Brain microvascular endothelial cell (primary cell): Measurements from ENCODE around the gene LMNA.

Experiments used
- DNase-seq: peaks from one replicate; pipeline ENCODE4 v3.0.0-alpha.2; 2020
- H3K27ac ChIP-seq: fragments of 250-450 bp; sonication (Bioruptor Pico); 2 replicates; pipeline ENCODE4 v1.5.1; 2020; ENCODE audit warnings: mild to moderate bottlenecking, moderate library complexity
- H3K27me3 ChIP-seq: fragments of 250-450 bp; sonication (Bioruptor Pico); replicated peaks from 2 replicates; pipeline ENCODE4 v1.5.1; 2020; ENCODE audit warnings: mild to moderate bottlenecking
- H3K36me3 ChIP-seq: fragments of 250-450 bp; sonication (Bioruptor Pico); replicated peaks from 2 replicates; pipeline ENCODE4 v1.5.1; 2020; ENCODE audit warnings: mild to moderate bottlenecking
- H3K4me3 ChIP-seq: 2 replicates; pipeline ENCODE4 v1.5.1; 2011; ENCODE audit warnings: low read depth, mild to moderate bottlenecking, control low read depth, low read length, moderate library complexity
- CTCF ChIP-seq: IDR thresholded peaks from 2 replicates; pipeline ENCODE4 v1.5.1; 2011; ENCODE audit warnings: low read depth, mild to moderate bottlenecking, moderate library complexity, low read length, control low read depth, inconsistent platforms; ENCODE audit errors: missing control alignments
- in situ Hi-C: cut with HindIII; loops from 2 replicates; pipeline ENCODE4 v1.10.0; 2017; ENCODE audit warnings: low sequenced_read_pairs, low pct_ligation_motif_present

The LMNA gene

GRCh38 chr1:156099282-156099681 is 15.2 kb upstream of the LMNA start:
- no peak for DNase-seq
- Histone ChIP-seq H3K27ac (no peak overlapping the region), H3K4me3 (no peak overlapping the region), H3K27me3 (no peaks in the 10 kb centered on the region), H3K36me3 (no peaks in the 10 kb centered on the region)
- TF ChIP-seq CTCF: no peak
- in situ Hi-C loops: no loop called here

GRCh38 chr1:156100205-156100995 is 14.1 kb upstream of the LMNA start:
- no peak overlapping the region for H3K4me3 ChIP-seq

GRCh38 chr1:156101880-156102279 is 12.6 kb upstream of the LMNA start:
- in situ Hi-C loops: no loop called here
- no peak overlapping the region for H3K27ac ChIP-seq

More at GRCh38 chr1:156100205-156100995, 14.1 kb upstream of the LMNA start:
- Histone ChIP-seq H3K36me3 (no peaks in the 10 kb centered on the region), H3K27me3 (no peaks in the 10 kb centered on the region), H3K27ac (no peak overlapping the region)
- in situ Hi-C loops: no loop called here
- TF ChIP-seq CTCF: no peak
- no peak for DNase-seq

GRCh38 chr1:156102633-156103511 is 11.6 kb upstream of the LMNA start:
- Histone ChIP-seq H3K27ac (peak overlapping the region; percentile 67), H3K4me3 (no peak overlapping the region), H3K27me3 (no peaks in the 10 kb centered on the region), H3K36me3 (no peaks in the 10 kb centered on the region)
- no peak for DNase-seq
- TF ChIP-seq CTCF: no peak
- in situ Hi-C loops: no loop called here

More at GRCh38 chr1:156101880-156102279, 12.6 kb upstream of the LMNA start:
- Histone ChIP-seq H3K36me3 (no peaks in the 10 kb centered on the region), H3K4me3 (no peak overlapping the region), H3K27me3 (no peaks in the 10 kb centered on the region)
- TF ChIP-seq CTCF: no peak
- DNase-seq: no peak

- peak overlapping the region; percentile 67 for H3K27ac ChIP-seq
- in situ Hi-C loops: no loop called here
Observed at GRCh38 chr1:156103521-156103947, 11.0 kb upstream of the LMNA start.

More at GRCh38 chr1:156103521-156103947, 11.0 kb upstream of the LMNA start:
- H3K4me3 ChIP-seq: no peak overlapping the region
- no peak for DNase-seq
- H3K27me3 ChIP-seq: no peaks in the 10 kb centered on the region
- no peaks in the 10 kb centered on the region for H3K36me3 ChIP-seq
- TF ChIP-seq CTCF: no peak
